HepG2 (cell line): ENCODE data around the gene ANKRD53. TPM values are rescaled to one million over a fixed set of nuclear protein-coding genes. Genes with fewer than 3 reads are reported as not detected.

Experiments
- ATAC-seq: fragments of 200-7000 bp; cut with Tn5 transposase; 3 replicates; pipeline ENCODE4 v1.9.1; 2020; ENCODE audit warnings: mild to moderate bottlenecking, moderate library complexity
- BruUV-seq: library from RNA; stranded (reverse); fragments of 400-500 nt; replicated peaks from 2 replicates; lab custom pipeline; 2021; lab: Mats Ljungman, UMichigan
- CTCF ChIA-PET: fragments of 300-600 bp; formaldehyde crosslinking; extraction: SDS; loops from one replicate; lab custom pipeline; 2021; ENCODE audit warnings: low total read pairs, inconsistent platforms, low intra/inter-chr PET ratio; lab: Yijun Ruan, JAX
- POLR2A ChIA-PET: fragments of 350-600 bp; sonication (Branson Sonifier 250); formaldehyde crosslinking; loops from one replicate; lab custom pipeline; 2020; ENCODE audit warnings: antibody characterized with exemption, inconsistent platforms; lab: Yijun Ruan, JAX
- DNase-seq: peaks from one replicate; pipeline ENCODE4 v3.0.0-alpha.2; 2015; ENCODE audit warnings: low spot score
- FAIRE-seq: peaks from 3 replicates; lab custom pipeline; 2011; peaks lifted over from hg19 to GRCh38; lab: Jason Lieb, UNC
- H2AFZ ChIP-seq: one replicate; pipeline ENCODE4 v1.6.1; 2011; ENCODE audit warnings: low read length, inconsistent platforms
- H3K27ac ChIP-seq: fragments of 300-600 bp; 3 replicates; pipeline ENCODE4 v1.8.0; 2011; ENCODE audit warnings: mixed run types, mild to moderate bottlenecking, mixed read lengths, low read length, inconsistent platforms; ENCODE audit not compliant: insufficient read depth; ENCODE audit errors: extremely low read length
- H3K27me3 ChIP-seq, 2 experiments: fragments of 200-600 bp in 1 of 2; 2 replicates in 1 of 2; 3 replicates in 1 of 2; pipeline versions ENCODE4 v1.6.0 to v1.8.0; 2011; ENCODE audit warnings: low read length in 2 of 2, mild to moderate bottlenecking in 2 of 2, moderate library complexity in 2 of 2, inconsistent platforms in 1 of 2; ENCODE audit not compliant: insufficient read depth in 2 of 2, control insufficient read depth in 1 of 2
- H3K36me3 ChIP-seq, 2 experiments: fragments of 200-600 bp in 1 of 2; replicated peaks in 1 of 2; 2 replicates in 1 of 2; 3 replicates in 1 of 2; pipeline versions ENCODE4 v1.5.1 to v1.8.0; 2011; ENCODE audit warnings: low read length in 2 of 2, inconsistent platforms in 1 of 2; ENCODE audit not compliant: insufficient read depth in 2 of 2, control insufficient read depth in 1 of 2
- H3K4me1 ChIP-seq: 2 replicates; pipeline ENCODE4 v1.5.1; 2012; ENCODE audit warnings: low read length, inconsistent platforms; ENCODE audit not compliant: insufficient read depth
- H3K4me2 ChIP-seq: 2 replicates; pipeline ENCODE4 v1.6.0; 2011; ENCODE audit warnings: low read depth, low read length, inconsistent platforms
- H3K4me3 ChIP-seq, 3 experiments: fragments of 200-600 bp in 1 of 3; sonication (generic), shearing (Covaris generic) in 1 of 3; replicated peaks in 1 of 3; 2 replicates each; pipeline ENCODE4 v1.5.1; 2011 to 2016; ENCODE audit warnings: low read length in 3 of 3, inconsistent platforms in 2 of 3, low read depth in 2 of 3, mild to moderate bottlenecking in 2 of 3, control low read depth in 1 of 3, mixed read lengths in 1 of 3; ENCODE audit not compliant: insufficient read depth in 1 of 3
- H3K79me2 ChIP-seq: one replicate; pipeline ENCODE4 v1.6.1; 2011; ENCODE audit warnings: low read length, inconsistent platforms; ENCODE audit not compliant: insufficient read depth
- H3K9ac ChIP-seq: 2 replicates; pipeline ENCODE4 v1.6.0; 2011; ENCODE audit warnings: mild to moderate bottlenecking, low read depth, low read length, inconsistent platforms; ENCODE audit not compliant: insufficient read depth
- H3K9me3 ChIP-seq: 2 replicates; pipeline ENCODE4 v1.5.1; 2012; ENCODE audit warnings: mild to moderate bottlenecking, low read length
- H4K20me1 ChIP-seq: 2 replicates; pipeline ENCODE4 v1.6.0; 2011; ENCODE audit warnings: inconsistent platforms, mild to moderate bottlenecking, low read length, moderate library complexity; ENCODE audit not compliant: insufficient read depth
- AHR ChIP-seq: IDR thresholded peaks from 2 replicates; pipeline ENCODE4 v1.6.1; 2018; ENCODE audit warnings: missing genetic modification reagents, missing compliant biosample characterization
- CHCHD3 ChIP-seq: sonication (generic); formaldehyde crosslinking; IDR thresholded peaks from 2 replicates; pipeline ENCODE4 v1.8.0; 2022; ENCODE audit warnings: mild to moderate bottlenecking, missing genetic modification reagents, moderate library complexity
- EEA1 ChIP-seq: sonication (generic); formaldehyde crosslinking; IDR thresholded peaks from 2 replicates; pipeline ENCODE4 v1.5.1; 2020; ENCODE audit warnings: mild to moderate bottlenecking, missing genetic modification reagents, borderline replicate concordance
- MYNN ChIP-seq: sonication (generic); formaldehyde crosslinking; IDR thresholded peaks from 2 replicates; pipeline ENCODE4 v1.4.0; 2020; ENCODE audit warnings: mild to moderate bottlenecking, low read depth, missing genetic modification reagents
- SMAD3 ChIP-seq: sonication (generic); formaldehyde crosslinking; IDR thresholded peaks from 2 replicates; pipeline ENCODE4 v1.4.0; 2020; ENCODE audit warnings: missing genetic modification reagents
- SP140L ChIP-seq: sonication (generic); formaldehyde crosslinking; IDR thresholded peaks from 2 replicates; pipeline ENCODE4 v1.4.0; 2020; ENCODE audit warnings: missing genetic modification reagents, borderline replicate concordance
- ZBTB25 ChIP-seq: IDR thresholded peaks from 2 replicates; pipeline ENCODE4 v1.6.1; 2018; ENCODE audit warnings: missing genetic modification reagents
- ZFP1 ChIP-seq: IDR thresholded peaks from 2 replicates; pipeline ENCODE4 v1.6.1; 2016
- ZNF446 ChIP-seq: sonication (generic); formaldehyde crosslinking; IDR thresholded peaks from 2 replicates; pipeline ENCODE4 v1.5.0; 2020; ENCODE audit warnings: mild to moderate bottlenecking, missing genetic modification reagents
- WGBS: methylation state at CpG from one replicate; pipeline ENCODE4 v1.1.6; 2017; ENCODE audit warnings: low lambda C conversion rate; 5-methylcytosine and 5-hydroxymethylcytosine counted together
- in situ Hi-C: cut with HindIII; loops from 2 replicates; pipeline ENCODE4 v1.10.0; 2017; ENCODE audit warnings: low pct_unique_long_range_greater_than_20kb; ENCODE audit not compliant: extremely low pct_ligation_motif_present
- intact Hi-C: fragments of 100-400 bp; cut with micrococcal nuclease; formaldehyde crosslinking; loops from one replicate; pipeline ENCODE4 v1.10.0; 2022; ENCODE audit not compliant: unreplicated experiment
- polyA plus RNA-seq, 8 experiments: library from polyadenylated mRNA; depleted of rRNA in 3 of 8; stranded (reverse) in 7 of 8; unstranded in 1 of 8; fragments of >200 nt; fragmentation: Illumina TruSeq in 4 of 8; extraction: Trizol in 4 of 8; gene quantifications; 2 replicates each; pipeline versions ENCODE4 v1.2.1 to v1.2.3, GENCODE V29; 2011 to 2016; ENCODE audit warnings: low read depth in 4 of 8, missing spikeins in 1 of 8, mixed read lengths in 1 of 8; ENCODE audit not compliant: insufficient read depth in 1 of 8
- total RNA-seq, 5 experiments: library from RNA; depleted of rRNA; stranded (reverse); fragments of >200 nt; fragmentation: Illumina TruSeq; extraction: Trizol; gene quantifications; 2 replicates each; pipeline ENCODE4 v1.2.3, GENCODE V29; 2016; ENCODE audit warnings: low read depth in 1 of 5

The ANKRD53 gene
- total and polyA plus RNA-seq, 2 of the 13 experiments (the other 11 are each of a cell fraction or from before 2014, with no cell fraction given): 0.15 TPM; not detected in 1

GRCh38 chr2:70964133-70964532, 14.3 kb upstream of the ANKRD53 start:
- no peaks in the 10 kb centered on the region for H4K20me1 ChIP-seq
- CTCF ChIA-PET: interaction anchor here (1.2 to 2.9 kb wide), 3 partner anchors 13 to 37 kb away, joined by 8 to 34 read pairs (median 9); partner anchors contain the start of genes ANKRD53 and TEX261
- DNase-seq (no peak), FAIRE-seq (no peak), ATAC-seq (no peak)
- H3K4me3 ChIP-seq: no peak overlapping the region
- TF ChIP-seq ZNF446 (CRISPR knock-in tag) (no peak), MYNN (CRISPR knock-in tag) (no peak), ZFP1 (CRISPR knock-in tag) (no peak), SP140L (CRISPR knock-in tag) (no peak), ZBTB25 (CRISPR knock-in tag) (no peak), SMAD3 (CRISPR knock-in tag) (no peak), CHCHD3 (CRISPR knock-in tag) (no peak), AHR (CRISPR knock-in tag) (no peak), EEA1 (CRISPR knock-in tag) (no peak)
- H3K27ac ChIP-seq: no peak overlapping the region
- no peaks in the 10 kb centered on the region for H3K79me2 ChIP-seq
- H3K4me2 ChIP-seq: no peak overlapping the region
- BruUV-seq: no TSS peak
- intact Hi-C loops (no loop called here), in situ Hi-C loops (no loop called here)
- H3K4me1 ChIP-seq: 0 out of 2 replicates have a peak, but pooled peaks cover 5% of the 10 kb centered on the region
- 63% methylated on average over 4 of the region's 4 CpGs for WGBS
- H3K36me3 ChIP-seq: no peaks in the 10 kb centered on the region
- no peak overlapping the region for H2AFZ ChIP-seq
- POLR2A ChIA-PET: no interaction called here
- no peaks in the 10 kb centered on the region for H3K9me3 ChIP-seq
- H3K9ac ChIP-seq: no peak overlapping the region
- H3K27me3 ChIP-seq: peaks cover 0 to under 1% of the 10 kb centered on the region in 2 experiments; a peak in 2 of 5 replicates
